Endodermal cell (in vitro differentiated cells): ENCODE measurements around the gene KCNIP4. TPM values are rescaled to one million over a fixed set of nuclear protein-coding genes. Genes with fewer than 3 reads are reported as not detected.

ENCODE experiments used
- DNase-seq: peaks from one replicate; pipeline ENCODE4 v3.0.0-alpha.2; 2017
- H3K27ac ChIP-seq: 2 replicates; pipeline ENCODE4 v1.5.1; 2013; ENCODE audit warnings: mild to moderate bottlenecking, low read depth, low read length, moderate library complexity
- H3K27me3 ChIP-seq: 2 replicates; pipeline ENCODE4 v1.6.1; 2013; ENCODE audit warnings: mild to moderate bottlenecking, low read length, moderate library complexity; ENCODE audit not compliant: insufficient read depth, control insufficient read depth, poor library complexity, severe bottlenecking
- H3K36me3 ChIP-seq: 2 replicates; pipeline ENCODE4 v1.7.0; 2013; ENCODE audit warnings: mild to moderate bottlenecking, low read length, moderate library complexity; ENCODE audit not compliant: control insufficient read depth, insufficient read depth
- H3K4me1 ChIP-seq: one replicate; pipeline ENCODE4 v1.7.0; 2013; ENCODE audit warnings: low read length; ENCODE audit not compliant: control insufficient read depth, insufficient read depth
- H3K4me3 ChIP-seq: 2 replicates; pipeline ENCODE4 v1.5.1; 2013; ENCODE audit warnings: mild to moderate bottlenecking, low read length, moderate library complexity
- H3K9ac ChIP-seq: 2 replicates; pipeline ENCODE4 v1.6.1; 2013; ENCODE audit warnings: mild to moderate bottlenecking, low read length, moderate library complexity; ENCODE audit not compliant: poor library complexity, severe bottlenecking; ENCODE audit errors: extremely low read depth
- H3K9me3 ChIP-seq: 2 replicates; pipeline ENCODE4 v1.6.1; 2013; ENCODE audit warnings: mild to moderate bottlenecking, low read length, moderate library complexity; ENCODE audit not compliant: control insufficient read depth
- H3K27ac Mint-ChIP-seq: 2 replicates; pipeline ENCODE4 v1.8.0; 2020; ENCODE audit warnings: mixed read lengths
- H3K27me3 Mint-ChIP-seq: 2 replicates; pipeline ENCODE4 v1.8.0; 2021; ENCODE audit warnings: mild to moderate bottlenecking, mixed read lengths; ENCODE audit not compliant: insufficient read depth
- H3K36me3 Mint-ChIP-seq: 2 replicates; pipeline ENCODE4 v1.8.0; 2020; ENCODE audit warnings: low read depth, mixed read lengths
- H3K4me1 Mint-ChIP-seq: 2 replicates; pipeline ENCODE4 v1.8.0; 2020; ENCODE audit warnings: mixed read lengths
- H3K4me3 Mint-ChIP-seq: 2 replicates; pipeline ENCODE4 v1.8.0; 2020; ENCODE audit warnings: mild to moderate bottlenecking, moderate library complexity, mixed read lengths
- H3K9me3 Mint-ChIP-seq: 2 replicates; pipeline ENCODE4 v1.8.0; 2020; ENCODE audit warnings: mild to moderate bottlenecking, mixed read lengths
- WGBS, 2 experiments: methylation state at CpG; one replicate each; pipeline versions ENCODE4 v1.1.5 to v1.1.7; 2013; ENCODE audit warnings: missing lambda C conversion rate in 2 of 2, mixed read lengths in 1 of 2; ENCODE audit not compliant: insufficient coverage in 1 of 2, insufficient read length in 1 of 2; 5-methylcytosine and 5-hydroxymethylcytosine counted together
- total RNA-seq, 2 donors: library from RNA; stranded (reverse); fragmentation: NEBNext Ultra II Directional in 1 of 2; extraction: Animal tissue kit (Norgen Biotek cat#: 25700) in 1 of 2; gene quantifications; 2 replicates in 1 of 2; 3 replicates in 1 of 2; pipeline ENCODE4 v1.2.1, GENCODE V29; 2021
- TF ChIP-seq, protein P1 (sequence below): fragments of 200-600 bp; sonication (generic); conservative IDR thresholded peaks from 2 replicates; pipeline ENCODE4 v1.5.0; 2021; ENCODE audit warnings: antibody characterized with exemption, mild to moderate bottlenecking

Gene KCNIP4
- total RNA-seq, 2 donors from 2014 or later = not detected

DNA sequence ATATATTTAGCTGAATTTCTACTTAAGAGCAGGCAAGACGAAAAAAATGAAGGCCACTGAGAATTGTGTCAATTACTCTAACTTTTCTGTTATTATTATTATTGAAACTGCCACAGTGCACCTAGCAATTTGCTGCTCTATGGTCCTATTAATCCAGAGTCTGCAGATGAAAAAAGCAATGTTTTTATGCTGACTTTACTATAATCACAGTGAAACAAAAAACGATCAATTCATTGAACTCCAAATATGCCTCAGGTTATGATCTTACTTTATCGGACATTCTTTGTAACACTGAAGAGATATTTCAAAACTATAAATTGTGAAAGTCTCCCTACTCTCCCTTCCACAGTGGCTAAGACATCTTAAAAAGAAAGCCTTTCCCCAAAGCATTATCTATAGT, 474.4 kb downstream of the KCNIP4 start:
- Mint-ChIP-seq H3K9me3 (no peaks in the 10 kb centered on the region), H3K27ac (no peak overlapping the region), H3K27me3 (no peaks in the 10 kb centered on the region), H3K4me1 (no peaks in the 10 kb centered on the region), H3K36me3 (no peaks in the 10 kb centered on the region), H3K4me3 (no peak overlapping the region)
- TF ChIP-seq, protein P1, sequence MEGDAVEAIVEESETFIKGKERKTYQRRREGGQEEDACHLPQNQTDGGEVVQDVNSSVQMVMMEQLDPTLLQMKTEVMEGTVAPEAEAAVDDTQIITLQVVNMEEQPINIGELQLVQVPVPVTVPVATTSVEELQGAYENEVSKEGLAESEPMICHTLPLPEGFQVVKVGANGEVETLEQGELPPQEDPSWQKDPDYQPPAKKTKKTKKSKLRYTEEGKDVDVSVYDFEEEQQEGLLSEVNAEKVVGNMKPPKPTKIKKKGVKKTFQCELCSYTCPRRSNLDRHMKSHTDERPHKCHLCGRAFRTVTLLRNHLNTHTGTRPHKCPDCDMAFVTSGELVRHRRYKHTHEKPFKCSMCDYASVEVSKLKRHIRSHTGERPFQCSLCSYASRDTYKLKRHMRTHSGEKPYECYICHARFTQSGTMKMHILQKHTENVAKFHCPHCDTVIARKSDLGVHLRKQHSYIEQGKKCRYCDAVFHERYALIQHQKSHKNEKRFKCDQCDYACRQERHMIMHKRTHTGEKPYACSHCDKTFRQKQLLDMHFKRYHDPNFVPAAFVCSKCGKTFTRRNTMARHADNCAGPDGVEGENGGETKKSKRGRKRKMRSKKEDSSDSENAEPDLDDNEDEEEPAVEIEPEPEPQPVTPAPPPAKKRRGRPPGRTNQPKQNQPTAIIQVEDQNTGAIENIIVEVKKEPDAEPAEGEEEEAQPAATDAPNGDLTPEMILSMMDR = no peak
- H3K36me3 ChIP-seq = no peaks in the 10 kb centered on the region
- no peak overlapping the region for H3K9ac ChIP-seq
- H3K9me3 ChIP-seq = no peaks in the 10 kb centered on the region
- WGBS, 2 experiments = 84 to 100% methylated on average over 1 to 3 of the region's 3 CpGs
- no peak overlapping the region for H3K27ac ChIP-seq
- H3K27me3 ChIP-seq = no peaks in the 10 kb centered on the region
- DNase-seq = no peak
- no peaks in the 10 kb centered on the region for H3K4me1 ChIP-seq
- no peak overlapping the region for H3K4me3 ChIP-seq

DNA sequence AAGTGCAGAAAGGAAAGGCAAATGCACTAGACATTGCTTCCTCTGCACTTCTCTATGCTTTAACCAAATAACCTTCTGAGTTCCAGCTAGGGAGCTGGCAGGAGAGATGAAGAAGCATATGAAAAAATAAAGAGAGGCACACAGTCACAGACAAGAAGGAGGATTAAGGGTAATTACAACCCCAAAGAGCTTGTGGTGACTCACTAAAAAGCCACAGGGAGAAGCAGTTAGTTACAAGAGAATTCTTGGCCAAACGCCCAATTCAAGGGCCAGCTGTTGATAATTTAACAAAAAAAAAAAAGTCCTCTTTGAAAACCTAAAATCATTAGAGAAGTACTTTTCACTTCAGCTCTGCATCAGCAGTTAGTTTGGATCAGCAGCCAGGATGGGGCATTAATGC, 478.0 kb downstream of the KCNIP4 start:
- no peaks in the 10 kb centered on the region for H3K9me3 Mint-ChIP-seq
- Histone ChIP-seq H3K27ac (no peak overlapping the region), H3K4me3 (no peak overlapping the region), H3K9ac (no peak overlapping the region), H3K4me1 (no peaks in the 10 kb centered on the region), H3K27me3 (no peaks in the 10 kb centered on the region), H3K9me3 (no peaks in the 10 kb centered on the region), H3K36me3 (no peaks in the 10 kb centered on the region)
- 94% methylated on average over 1 of the region's 1 CpG; no CpG with 5 or more reads in 1 of the 2 experiments for WGBS, 2 experiments
- H3K27ac Mint-ChIP-seq = no peak overlapping the region
- H3K4me3 Mint-ChIP-seq = no peak overlapping the region
- no peaks in the 10 kb centered on the region for H3K27me3 Mint-ChIP-seq
- no peak for DNase-seq
- TF ChIP-seq, protein P1 = no peak
- no peaks in the 10 kb centered on the region for H3K36me3 Mint-ChIP-seq
- no peaks in the 10 kb centered on the region for H3K4me1 Mint-ChIP-seq

DNA sequence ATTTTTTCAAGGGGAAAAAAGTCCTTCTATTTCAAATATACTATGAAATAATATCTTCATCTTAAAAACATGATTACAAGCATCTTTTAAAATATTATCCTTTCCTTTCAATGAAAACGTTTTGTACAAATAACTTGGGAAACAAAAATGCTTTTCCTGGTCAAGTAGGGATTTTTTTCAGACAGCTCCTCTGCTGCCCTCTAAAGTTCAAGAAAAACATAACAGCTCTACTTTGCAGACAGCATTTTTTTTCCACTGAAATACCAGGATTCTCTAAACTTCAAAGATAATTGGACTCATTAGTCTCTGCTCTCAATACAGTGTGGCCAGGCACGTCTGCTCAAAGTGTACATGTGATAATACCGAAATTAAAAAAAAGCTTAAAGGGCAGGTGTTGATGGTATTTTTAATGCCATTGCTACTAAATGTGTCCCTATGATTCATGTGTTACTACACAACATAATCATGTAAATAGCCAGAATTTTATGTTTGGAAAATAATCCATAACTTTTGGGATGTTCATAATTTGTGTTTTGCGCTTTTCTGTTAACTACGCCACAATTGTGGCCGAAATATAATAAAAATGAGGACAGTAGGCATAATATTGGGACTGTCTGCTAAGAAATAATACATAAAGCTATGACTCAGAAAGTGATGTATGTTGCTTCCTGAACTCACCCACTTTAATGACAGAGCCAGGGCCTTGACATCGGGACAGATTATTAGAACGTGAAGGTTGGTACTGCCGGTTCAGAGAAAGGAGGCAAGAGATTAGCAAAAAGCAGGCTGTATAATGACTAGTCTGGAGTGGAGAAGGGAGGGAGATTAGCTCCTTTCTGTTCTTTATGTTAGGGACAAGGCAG, 478.9 kb downstream of the KCNIP4 start:
- Mint-ChIP-seq H3K27me3 (no peaks in the 10 kb centered on the region), H3K27ac (no peak overlapping the region)
- H3K36me3 ChIP-seq = no peaks in the 10 kb centered on the region

More for the DNA sequence above, 478.9 kb downstream of the KCNIP4 start:
- no peaks in the 10 kb centered on the region for H3K9me3 Mint-ChIP-seq
- no peaks in the 10 kb centered on the region for H3K4me1 ChIP-seq
- no peaks in the 10 kb centered on the region for H3K9me3 ChIP-seq
- H3K4me1 Mint-ChIP-seq = no peaks in the 10 kb centered on the region
- 55 to 71% methylated on average over 7 to 9 of the region's 9 CpGs for WGBS, 2 experiments
- TF ChIP-seq, protein P1 = peak; percentile 81
- H3K27me3 ChIP-seq = no peaks in the 10 kb centered on the region
- DNase-seq = no peak
- no peaks in the 10 kb centered on the region for H3K36me3 Mint-ChIP-seq
- H3K27ac ChIP-seq = no peak overlapping the region
- H3K4me3 Mint-ChIP-seq = no peak overlapping the region
- H3K9ac ChIP-seq = no peak overlapping the region
- no peak overlapping the region for H3K4me3 ChIP-seq
